KMS-11 (cell line): ENCODE measurements around the gene FYN.

Experiments
- H2AFZ ChIP-seq: fragments of 200-600 bp; sonication (generic); 2 replicates; pipeline ENCODE4 v1.6.1; 2016; ENCODE audit warnings: antibody characterized with exemption, mixed run types, low read depth
- H3K27ac ChIP-seq: fragments of 200-600 bp; sonication (generic); 2 replicates; pipeline ENCODE4 v1.6.1; 2016; ENCODE audit warnings: mild to moderate bottlenecking, mixed run types
- H3K27me3 ChIP-seq: fragments of 200-600 bp; sonication (generic); 2 replicates; pipeline ENCODE4 v1.6.1; 2017; ENCODE audit warnings: mild to moderate bottlenecking, low read depth, mixed run types, moderate library complexity; ENCODE audit not compliant: insufficient read depth
- H3K36me3 ChIP-seq: fragments of 200-600 bp; sonication (generic); 2 replicates; pipeline ENCODE4 v1.6.1; 2017; ENCODE audit warnings: mild to moderate bottlenecking, mixed run types; ENCODE audit not compliant: insufficient read depth
- H3K4me1 ChIP-seq: fragments of 200-600 bp; sonication (generic); 2 replicates; pipeline ENCODE4 v1.6.1; 2016; ENCODE audit warnings: mild to moderate bottlenecking, low read depth, mixed run types; ENCODE audit not compliant: poor library complexity, severe bottlenecking
- H3K4me2 ChIP-seq: fragments of 200-600 bp; sonication (generic); 2 replicates; pipeline ENCODE4 v1.7.0; 2016; ENCODE audit warnings: mild to moderate bottlenecking, mixed run types
- H3K4me3 ChIP-seq: fragments of 200-600 bp; sonication (generic); IDR thresholded peaks from 2 replicates; pipeline ENCODE4 v1.6.1; 2017; ENCODE audit warnings: low read depth, low read length, mixed read lengths; ENCODE audit not compliant: insufficient read depth
- H3K79me2 ChIP-seq: fragments of 200-600 bp; sonication (generic); 2 replicates; pipeline ENCODE4 v1.6.1; 2016; ENCODE audit warnings: low read depth, mixed run types; ENCODE audit not compliant: insufficient read depth
- H3K9ac ChIP-seq: fragments of 200-600 bp; sonication (generic); 2 replicates; pipeline ENCODE4 v1.6.1; 2016; ENCODE audit warnings: mild to moderate bottlenecking, mixed run types
- H4K20me1 ChIP-seq: fragments of 200-600 bp; sonication (generic); 2 replicates; pipeline ENCODE4 v1.6.1; 2016; ENCODE audit warnings: mild to moderate bottlenecking, mixed run types; ENCODE audit not compliant: insufficient read depth
- TF ChIP-seq, protein P1 (sequence below): fragments of 200-600 bp; sonication (generic); conservative IDR thresholded peaks from 2 replicates; pipeline ENCODE4 v1.6.1; 2017; ENCODE audit warnings: low read depth, mild to moderate bottlenecking, antibody characterized with exemption, low read length, moderate library complexity, mixed read lengths

FYN gene

DNA sequence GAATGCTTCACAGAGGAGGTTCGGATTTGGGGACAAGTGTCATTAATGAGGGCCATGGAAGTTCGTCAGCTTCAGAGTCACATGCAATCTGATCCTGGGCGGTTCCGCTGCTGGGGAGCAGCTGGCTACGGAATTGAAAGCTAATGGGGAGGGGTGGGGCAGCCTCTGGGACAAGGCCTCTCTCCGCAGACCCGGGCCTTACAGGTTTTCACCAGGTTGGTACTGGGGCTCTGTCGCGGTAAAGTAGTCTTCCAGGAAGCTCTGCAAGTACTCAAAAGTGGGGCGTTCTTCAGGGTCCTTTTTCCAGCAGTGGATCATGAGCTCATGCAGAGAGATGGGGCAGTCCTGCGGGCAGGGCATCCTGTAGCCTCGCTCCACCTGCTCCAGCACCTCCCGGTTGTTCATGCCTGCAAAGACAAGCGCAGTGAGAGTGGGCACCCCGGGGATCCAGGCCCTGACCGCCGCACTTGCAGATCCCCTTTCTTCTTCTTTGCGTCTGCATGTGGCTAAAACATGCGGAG is 211.7 kb downstream of the FYN start:
- Histone ChIP-seq H2AFZ (no peak overlapping the region), H3K36me3 (no peaks in the 10 kb centered on the region), H3K27ac (no peak overlapping the region), H3K27me3 (no peaks in the 10 kb centered on the region), H3K79me2 (no peaks in the 10 kb centered on the region), H3K9ac (no peak overlapping the region), H3K4me2 (no peak overlapping the region), H3K4me3 (no peak overlapping the region), H4K20me1 (no peaks in the 10 kb centered on the region), H3K4me1 (no peaks in the 10 kb centered on the region)
- TF ChIP-seq, protein P1, sequence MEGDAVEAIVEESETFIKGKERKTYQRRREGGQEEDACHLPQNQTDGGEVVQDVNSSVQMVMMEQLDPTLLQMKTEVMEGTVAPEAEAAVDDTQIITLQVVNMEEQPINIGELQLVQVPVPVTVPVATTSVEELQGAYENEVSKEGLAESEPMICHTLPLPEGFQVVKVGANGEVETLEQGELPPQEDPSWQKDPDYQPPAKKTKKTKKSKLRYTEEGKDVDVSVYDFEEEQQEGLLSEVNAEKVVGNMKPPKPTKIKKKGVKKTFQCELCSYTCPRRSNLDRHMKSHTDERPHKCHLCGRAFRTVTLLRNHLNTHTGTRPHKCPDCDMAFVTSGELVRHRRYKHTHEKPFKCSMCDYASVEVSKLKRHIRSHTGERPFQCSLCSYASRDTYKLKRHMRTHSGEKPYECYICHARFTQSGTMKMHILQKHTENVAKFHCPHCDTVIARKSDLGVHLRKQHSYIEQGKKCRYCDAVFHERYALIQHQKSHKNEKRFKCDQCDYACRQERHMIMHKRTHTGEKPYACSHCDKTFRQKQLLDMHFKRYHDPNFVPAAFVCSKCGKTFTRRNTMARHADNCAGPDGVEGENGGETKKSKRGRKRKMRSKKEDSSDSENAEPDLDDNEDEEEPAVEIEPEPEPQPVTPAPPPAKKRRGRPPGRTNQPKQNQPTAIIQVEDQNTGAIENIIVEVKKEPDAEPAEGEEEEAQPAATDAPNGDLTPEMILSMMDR: no peak

DNA sequence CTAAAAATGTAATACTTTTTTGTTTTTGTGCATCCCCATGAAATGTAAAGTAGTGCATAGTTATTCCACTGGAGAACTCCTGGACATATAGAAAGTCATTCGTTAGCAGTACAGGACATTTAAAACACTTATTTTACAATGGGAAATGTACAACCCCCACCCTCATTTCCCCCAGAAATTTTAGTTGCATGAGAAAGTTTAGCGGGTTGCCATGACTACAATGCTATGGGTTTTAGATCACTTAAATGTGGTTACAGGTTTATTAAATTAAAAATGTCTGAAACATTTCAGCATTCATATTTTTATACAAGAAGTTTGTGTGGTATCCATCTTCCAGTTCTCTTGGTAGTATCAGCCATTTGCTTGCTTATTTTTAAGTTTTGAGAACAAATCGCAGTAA is 212.7 kb downstream of the FYN start:
- Histone ChIP-seq H3K4me1 (no peaks in the 10 kb centered on the region), H3K79me2 (no peaks in the 10 kb centered on the region), H3K27me3 (no peaks in the 10 kb centered on the region), H3K4me3 (no peak overlapping the region), H4K20me1 (no peaks in the 10 kb centered on the region), H2AFZ (no peak overlapping the region), H3K36me3 (no peaks in the 10 kb centered on the region), H3K27ac (no peak overlapping the region), H3K9ac (no peak overlapping the region), H3K4me2 (no peak overlapping the region)
- TF ChIP-seq, protein P1: no peak

DNA sequence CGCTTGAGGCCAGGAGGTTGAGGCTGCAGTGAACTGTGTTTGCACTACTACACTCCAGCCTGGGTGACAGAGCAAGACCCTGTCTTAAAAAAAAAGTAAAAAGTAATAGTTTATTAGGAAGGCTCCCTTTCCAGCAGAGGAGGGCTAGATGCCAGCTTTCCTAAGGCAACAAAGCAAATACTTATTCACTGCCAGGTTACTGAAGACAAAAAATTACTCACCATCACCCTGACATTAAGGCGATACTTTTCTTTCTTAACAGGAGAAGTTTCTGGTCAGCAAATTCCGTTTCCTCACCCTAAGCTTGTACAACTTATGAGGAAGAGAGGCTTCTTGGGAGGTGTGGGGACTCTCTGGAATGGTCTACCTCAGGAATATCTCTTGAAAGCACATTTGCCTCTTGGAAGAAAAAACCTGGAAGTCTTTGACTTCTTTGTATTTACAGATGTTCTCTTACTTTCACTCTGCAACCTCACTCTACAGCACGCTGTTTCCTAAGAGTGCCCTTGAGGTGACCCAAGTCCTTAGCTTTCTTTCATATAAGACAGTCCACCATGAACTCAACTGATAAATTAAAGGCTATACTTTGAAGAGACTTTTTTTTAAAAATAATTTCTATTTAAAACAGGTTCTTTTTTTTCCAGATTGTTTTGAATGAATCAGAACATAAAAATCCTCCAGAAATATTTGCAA is 214.6 kb downstream of the FYN start:
- Histone ChIP-seq H3K79me2 (no peaks in the 10 kb centered on the region), H3K4me2 (no peak overlapping the region), H4K20me1 (no peaks in the 10 kb centered on the region), H3K27ac (no peak overlapping the region), H3K4me1 (no peaks in the 10 kb centered on the region), H3K27me3 (no peaks in the 10 kb centered on the region), H3K36me3 (no peaks in the 10 kb centered on the region), H3K9ac (no peak overlapping the region), H3K4me3 (no peak overlapping the region), H2AFZ (no peak overlapping the region)
- TF ChIP-seq, protein P1: no peak

DNA sequence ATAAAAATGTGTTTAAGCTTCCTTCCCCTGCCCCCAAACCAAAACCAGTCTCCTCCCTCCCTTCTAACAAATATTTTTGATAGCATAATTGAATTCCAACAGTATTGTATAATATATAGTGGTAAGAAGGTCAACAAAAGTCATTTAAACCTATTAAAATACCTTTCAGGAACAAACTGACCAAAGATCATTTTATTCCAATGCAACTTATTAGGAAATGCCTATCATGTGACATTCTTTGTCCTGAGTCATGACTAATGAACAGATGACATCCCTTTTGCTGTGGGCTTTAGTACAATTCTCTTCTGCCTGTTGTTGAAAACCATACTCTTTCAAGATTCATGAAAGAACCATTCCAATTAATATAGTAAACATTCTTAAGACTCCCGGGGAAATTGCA is 216.1 kb downstream of the FYN start:
- TF ChIP-seq, protein P1: no peak
- H3K4me1 ChIP-seq: no peaks in the 10 kb centered on the region
- no peaks in the 10 kb centered on the region for H3K36me3 ChIP-seq

More for the DNA sequence above, 216.1 kb downstream of the FYN start:
- Histone ChIP-seq H3K79me2 (no peaks in the 10 kb centered on the region), H4K20me1 (no peaks in the 10 kb centered on the region), H2AFZ (no peak overlapping the region), H3K4me3 (no peak overlapping the region), H3K9ac (no peak overlapping the region), H3K27ac (no peak overlapping the region), H3K27me3 (no peaks in the 10 kb centered on the region), H3K4me2 (no peak overlapping the region)
